Muscle of leg (tissue), 11 donors: ENCODE results near the gene CNKSR3. TPM values are rescaled to one million over a fixed set of nuclear protein-coding genes. Genes with fewer than 3 reads are reported as not detected.

Experiments used
- DNase-seq: peaks from one replicate; pipeline ENCODE4 v3.0.0; 2013
- H3K27ac ChIP-seq: one replicate; pipeline ENCODE4 v1.5.1; 2013; ENCODE audit warnings: mild to moderate bottlenecking, low read length, control low read depth
- H3K27me3 ChIP-seq: one replicate; pipeline ENCODE4 v1.6.1; 2013; ENCODE audit warnings: low read length; ENCODE audit not compliant: control insufficient read depth, insufficient read depth
- H3K36me3 ChIP-seq: one replicate; pipeline ENCODE4 v1.6.1; 2013; ENCODE audit warnings: low read length; ENCODE audit not compliant: control insufficient read depth, insufficient read depth
- H3K4me1 ChIP-seq: one replicate; pipeline ENCODE4 v1.6.1; 2013; ENCODE audit warnings: low read length; ENCODE audit not compliant: control insufficient read depth, insufficient read depth
- H3K4me3 ChIP-seq: one replicate; pipeline ENCODE4 v1.5.1; 2013; ENCODE audit warnings: low read length, control low read depth
- H3K9me3 ChIP-seq: replicated peaks from 2 replicates; pipeline ENCODE4 v1.6.1; 2013; ENCODE audit warnings: low read depth, low read length; ENCODE audit not compliant: control insufficient read depth
- WGBS: methylation state at CpG from one replicate; pipeline ENCODE4 v1.1.5; 2013; ENCODE audit warnings: missing lambda C conversion rate; ENCODE audit not compliant: insufficient coverage; 5-methylcytosine and 5-hydroxymethylcytosine counted together
- polyA plus RNA-seq, 8 donors: library from polyadenylated mRNA; unstranded; fragments of 120-200 nt; gene quantifications; one replicate each; pipeline versions ENCODE4 v1.2.1 to v1.2.3, GENCODE V29; 2013; ENCODE audit warnings: inconsistent platforms in 1 of 8, low replicate concordance in 1 of 8; ENCODE audit not compliant: insufficient read length in 8 of 8, insufficient read depth in 1 of 8
- total RNA-seq: library from RNA; stranded (reverse); fragments of 120-200 nt; gene quantifications from one replicate; pipeline ENCODE4 v1.2.4, GENCODE V29; 2013

CNKSR3 gene
- total and polyA plus RNA-seq, 9 donors, result 11.6 to 22.1 (median 14.7) TPM

DNA sequence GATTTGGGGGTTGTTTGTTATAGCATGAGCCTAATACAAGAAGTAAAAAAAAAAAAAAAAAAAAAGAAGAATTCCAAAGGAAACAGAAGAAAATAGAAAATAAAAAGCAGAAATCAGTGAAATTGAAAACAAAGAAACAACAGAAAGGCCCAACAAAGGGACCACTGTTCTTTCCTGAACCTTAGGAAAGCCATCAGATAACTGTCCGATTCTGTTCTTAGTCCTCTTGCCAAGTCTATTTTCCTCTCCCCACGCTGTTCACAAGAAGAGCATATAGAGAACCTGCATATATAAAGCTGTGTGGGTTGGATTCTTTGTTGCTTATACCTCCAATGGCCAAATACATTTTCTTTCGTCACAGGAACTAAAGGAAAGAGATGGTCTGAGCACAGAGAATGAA is 115.9 kb downstream of the CNKSR3 start:
- H3K4me1 ChIP-seq, result no peaks in the 10 kb centered on the region
- H3K27me3 ChIP-seq, result no peaks in the 10 kb centered on the region
- peaks cover 2% of the 10 kb centered on the region for H3K9me3 ChIP-seq
- H3K27ac ChIP-seq, result no peak overlapping the region
- no peak overlapping the region for H3K4me3 ChIP-seq
- DNase-seq, result no peak
- WGBS, result 60% methylated on average over 1 of the region's 3 CpGs
- H3K36me3 ChIP-seq, result no peaks in the 10 kb centered on the region

DNA sequence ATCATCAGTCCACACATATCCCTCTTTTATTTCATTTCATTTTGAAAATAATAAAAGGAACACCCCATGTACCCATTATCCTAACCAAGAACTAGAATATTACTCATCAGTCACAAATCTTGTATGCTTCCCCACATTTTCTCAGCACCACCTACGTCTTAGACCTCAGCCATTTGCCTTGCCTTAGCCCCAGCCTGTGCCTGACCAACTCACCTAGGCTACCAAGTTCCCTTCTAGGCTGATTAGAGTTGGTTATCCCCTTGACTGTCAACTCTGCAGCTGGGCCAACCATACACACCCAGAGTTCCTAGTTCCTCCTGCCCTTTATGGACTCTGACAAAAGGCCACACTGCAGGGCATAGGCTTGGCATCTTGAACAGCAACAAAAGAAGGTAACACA is 120.5 kb downstream of the CNKSR3 start:
- no peak for DNase-seq
- H3K36me3 ChIP-seq, result no peaks in the 10 kb centered on the region
- 93% methylated on average over 1 of the region's 1 CpG for WGBS
- H3K4me3 ChIP-seq, result no peak overlapping the region
- H3K9me3 ChIP-seq, result peaks cover 5% of the 10 kb centered on the region
- H3K4me1 ChIP-seq, result no peaks in the 10 kb centered on the region
- no peaks in the 10 kb centered on the region for H3K27me3 ChIP-seq
- H3K27ac ChIP-seq, result no peak overlapping the region

DNA sequence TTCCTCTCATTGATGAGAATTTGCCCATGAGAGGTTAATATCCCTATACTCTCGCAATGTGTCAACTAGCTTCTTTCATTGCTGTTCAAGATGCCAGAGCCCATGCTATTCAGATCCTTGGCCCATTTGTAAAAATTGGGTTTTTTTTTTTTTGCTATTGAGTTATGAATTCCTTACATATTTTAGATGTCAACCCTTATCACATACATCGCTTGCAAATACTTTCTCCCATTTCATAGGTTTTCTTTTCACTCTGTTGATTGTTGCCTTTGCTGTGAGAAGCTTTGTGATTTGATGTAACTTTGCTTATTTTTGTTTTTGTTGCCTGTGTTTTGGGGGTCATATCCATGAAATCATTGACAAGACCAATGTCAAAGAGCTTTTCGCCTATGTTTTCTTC is 121.7 kb downstream of the CNKSR3 start:
- WGBS, result no CpG with 5 or more reads among the region's 3 CpGs
- Histone ChIP-seq H3K4me1 (no peaks in the 10 kb centered on the region), H3K4me3 (no peak overlapping the region), H3K9me3 (peaks cover 5% of the 10 kb centered on the region), H3K36me3 (no peaks in the 10 kb centered on the region), H3K27ac (no peak overlapping the region), H3K27me3 (no peaks in the 10 kb centered on the region)
- no peak for DNase-seq

DNA sequence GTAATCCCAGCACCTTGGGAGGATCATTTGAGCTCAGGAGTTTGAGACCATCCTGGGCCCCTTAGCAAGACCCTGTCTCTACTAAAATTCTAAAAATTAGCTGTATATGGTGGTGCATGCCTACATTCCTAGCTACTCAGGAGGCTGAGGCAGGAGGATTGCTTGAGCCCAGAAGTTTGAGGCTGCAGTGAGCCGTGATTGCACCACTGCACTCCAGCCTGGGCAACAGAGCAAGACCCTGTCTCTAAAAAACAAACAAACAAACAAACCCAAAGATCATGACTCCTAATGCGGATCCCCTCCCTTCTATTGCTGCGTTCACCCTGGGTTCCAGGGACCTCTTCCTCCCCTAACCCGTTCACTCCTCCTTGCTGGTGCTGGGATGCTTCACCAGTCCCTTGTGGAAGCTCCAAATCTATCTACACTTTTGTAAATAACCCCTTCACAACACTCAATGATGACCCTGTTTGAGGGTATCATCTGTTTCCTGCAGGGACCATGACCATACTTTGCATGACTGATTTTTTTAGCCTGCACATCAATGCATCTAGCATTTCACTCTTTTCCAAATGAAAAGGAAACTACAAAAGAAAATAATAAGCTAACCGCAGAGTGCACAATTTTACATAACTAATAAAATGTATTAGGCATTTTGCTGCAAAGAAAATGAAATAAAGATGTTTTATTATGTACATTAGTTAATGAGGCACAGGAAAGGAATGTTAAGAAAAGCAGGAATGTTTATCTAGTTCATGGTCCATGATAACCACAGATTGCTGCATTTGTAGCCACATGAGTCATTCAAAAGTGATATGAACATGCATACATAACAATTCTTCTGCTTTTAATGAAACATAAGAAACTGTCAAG is 123.4 kb downstream of the CNKSR3 start:
- no peak for DNase-seq
- no peak overlapping the region for H3K4me3 ChIP-seq
- H3K27me3 ChIP-seq, result no peaks in the 10 kb centered on the region
- 80% methylated on average over 4 of the region's 5 CpGs for WGBS
- H3K9me3 ChIP-seq, result peaks cover 7% of the 10 kb centered on the region
- no peak overlapping the region for H3K27ac ChIP-seq
- no peaks in the 10 kb centered on the region for H3K4me1 ChIP-seq
- H3K36me3 ChIP-seq, result no peaks in the 10 kb centered on the region

DNA sequence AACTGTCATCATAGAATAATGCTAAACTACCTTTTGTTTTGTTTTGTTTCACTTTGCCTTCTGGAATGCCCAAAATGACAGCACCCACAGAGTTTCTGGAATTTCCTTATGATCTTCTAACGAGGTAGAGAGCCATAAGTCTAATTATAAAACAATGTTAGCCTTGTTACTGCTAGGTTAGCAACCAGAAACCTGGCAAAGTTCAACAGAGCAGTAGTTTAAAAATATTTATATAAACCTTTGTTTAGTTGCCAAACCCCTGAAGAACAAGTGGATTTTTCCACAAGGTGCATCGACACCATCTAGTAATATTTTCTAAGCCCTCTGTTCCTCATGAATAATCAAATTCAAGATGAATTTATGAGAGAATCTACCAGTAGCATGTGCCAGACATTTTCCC is 126.3 kb downstream of the CNKSR3 start:
- no peak for DNase-seq
- H3K9me3 ChIP-seq, result peaks cover 5% of the 10 kb centered on the region
- no peak overlapping the region for H3K4me3 ChIP-seq
- H3K36me3 ChIP-seq, result no peaks in the 10 kb centered on the region
- H3K27ac ChIP-seq, result no peak overlapping the region
- no peaks in the 10 kb centered on the region for H3K4me1 ChIP-seq
- WGBS, result no CpG with 5 or more reads among the region's 2 CpGs
- H3K27me3 ChIP-seq, result no peaks in the 10 kb centered on the region

DNA sequence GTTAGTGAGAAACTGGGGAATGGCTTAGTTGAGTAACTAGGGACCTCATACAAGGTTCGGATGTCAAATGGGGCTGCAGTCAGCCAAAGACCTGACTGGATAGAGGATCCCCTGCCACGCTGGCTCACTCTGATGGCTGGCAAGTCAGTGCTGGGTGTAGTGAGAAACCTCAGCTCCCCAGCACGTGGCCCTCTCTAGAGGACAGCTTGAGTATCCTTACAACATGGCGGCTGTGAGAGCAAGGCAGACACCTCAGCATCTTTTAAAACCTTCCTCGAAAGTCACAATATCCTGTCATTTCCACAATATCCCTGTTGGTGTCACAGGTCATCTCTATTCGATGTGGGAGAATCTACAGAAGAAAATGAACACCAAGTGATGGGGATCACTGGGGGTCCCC is 127.2 kb downstream of the CNKSR3 start:
- H3K4me1 ChIP-seq, result no peaks in the 10 kb centered on the region
- peaks cover 2% of the 10 kb centered on the region for H3K9me3 ChIP-seq
- H3K27me3 ChIP-seq, result no peaks in the 10 kb centered on the region
- H3K27ac ChIP-seq, result no peak overlapping the region
- no peak for DNase-seq
- no peak overlapping the region for H3K4me3 ChIP-seq
- no peaks in the 10 kb centered on the region for H3K36me3 ChIP-seq
- WGBS, result 89% methylated on average over 3 of the region's 6 CpGs

DNA sequence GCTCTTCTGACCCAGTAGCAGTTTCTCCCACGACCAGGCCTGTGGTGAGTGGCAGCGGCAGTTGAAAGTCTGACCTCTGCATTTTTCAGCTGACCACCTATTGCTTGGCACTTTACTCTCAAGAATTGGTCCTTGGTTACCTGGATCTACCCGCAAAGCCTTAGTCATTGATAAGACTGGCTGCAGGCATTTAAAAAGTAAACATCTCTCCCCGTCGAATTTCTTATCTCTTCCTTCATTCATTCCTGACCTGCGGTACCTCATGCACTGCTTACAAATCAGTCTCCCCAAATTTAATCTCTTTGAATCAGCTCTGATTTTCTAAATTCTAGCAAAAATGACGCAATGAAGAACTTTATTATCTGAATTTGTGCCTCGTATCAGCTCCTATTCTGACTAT is 127.7 kb downstream of the CNKSR3 start:
- Histone ChIP-seq H3K9me3 (peaks cover 2% of the 10 kb centered on the region), H3K4me1 (no peaks in the 10 kb centered on the region), H3K27ac (no peak overlapping the region), H3K4me3 (no peak overlapping the region), H3K27me3 (no peaks in the 10 kb centered on the region), H3K36me3 (no peaks in the 10 kb centered on the region)
- 89% methylated on average over 6 of the region's 8 CpGs for WGBS
- DNase-seq, result no peak

DNA sequence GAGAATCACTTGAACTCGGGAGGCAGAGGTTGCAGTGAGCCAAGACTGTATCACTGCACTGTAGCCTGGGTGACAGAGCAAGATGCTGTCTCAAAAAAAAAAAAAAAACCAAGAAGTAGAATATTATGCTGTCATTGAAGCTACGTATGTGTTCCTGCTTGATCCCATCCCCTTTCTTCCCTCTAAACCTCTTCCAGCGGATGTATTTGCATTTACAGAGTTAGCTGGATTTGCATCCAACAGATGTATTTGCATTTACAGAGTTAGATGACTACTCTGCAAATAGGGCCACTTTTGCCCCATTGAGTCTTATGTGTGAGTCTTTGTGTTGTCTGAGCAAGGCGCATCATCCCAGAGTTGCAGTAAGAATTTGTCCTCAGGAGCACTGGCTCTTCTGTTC is 128.9 kb downstream of the CNKSR3 start:
- Histone ChIP-seq H3K36me3 (no peaks in the 10 kb centered on the region), H3K9me3 (peaks cover 2% of the 10 kb centered on the region), H3K4me3 (no peak overlapping the region), H3K4me1 (no peaks in the 10 kb centered on the region), H3K27me3 (no peaks in the 10 kb centered on the region), H3K27ac (no peak overlapping the region)
- no peak for DNase-seq
- 100% methylated on average over 1 of the region's 4 CpGs for WGBS

DNA sequence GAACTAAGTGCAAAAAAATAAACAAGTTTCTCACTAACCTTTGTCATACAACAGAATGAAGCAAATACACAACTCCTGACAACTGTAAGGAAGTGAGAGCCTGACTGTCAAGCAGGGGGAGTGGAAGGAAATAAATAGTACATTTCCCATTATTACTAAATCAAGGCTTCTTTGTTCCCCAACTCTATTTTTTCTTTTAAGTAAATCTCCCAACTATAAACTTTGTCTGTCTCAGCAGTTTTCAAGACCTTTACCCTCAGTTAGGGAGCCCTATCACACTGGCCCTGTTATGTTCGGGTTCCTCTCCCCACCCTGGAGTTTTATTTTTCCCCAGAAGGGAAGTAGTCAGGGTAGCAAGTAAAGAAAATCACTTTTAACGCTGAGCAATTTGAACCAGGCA is 129.7 kb downstream of the CNKSR3 start:
- Histone ChIP-seq H3K27me3 (no peaks in the 10 kb centered on the region), H3K9me3 (peaks cover 2% of the 10 kb centered on the region), H3K36me3 (no peaks in the 10 kb centered on the region), H3K27ac (no peak overlapping the region), H3K4me1 (no peaks in the 10 kb centered on the region), H3K4me3 (no peak overlapping the region)
- DNase-seq, result peak; percentile 43
- no CpG with 5 or more reads among the region's 2 CpGs for WGBS

DNA sequence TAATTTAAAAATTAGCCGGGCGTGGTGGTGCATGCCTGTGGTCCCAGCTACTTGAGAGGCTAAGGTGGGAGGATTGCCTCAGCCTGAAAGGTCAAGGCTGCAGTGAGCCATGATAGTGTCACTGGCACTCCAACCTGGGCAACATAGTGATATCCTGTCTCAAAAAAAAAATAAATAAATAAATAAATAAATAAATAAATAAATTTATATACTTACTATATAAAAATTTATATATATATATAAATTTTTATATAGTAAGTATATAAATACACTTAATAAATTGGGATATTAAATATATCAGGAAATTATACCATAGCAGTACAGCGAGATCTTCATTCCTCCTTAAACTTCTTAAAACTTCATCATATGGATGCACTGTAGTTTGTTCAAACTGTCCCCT is 130.9 kb downstream of the CNKSR3 start:
- Histone ChIP-seq H3K36me3 (no peaks in the 10 kb centered on the region), H3K27ac (no peak overlapping the region), H3K9me3 (peaks cover 2% of the 10 kb centered on the region), H3K4me3 (no peak overlapping the region), H3K4me1 (no peaks in the 10 kb centered on the region), H3K27me3 (no peaks in the 10 kb centered on the region)
- no CpG with 5 or more reads among the region's 3 CpGs for WGBS
- no peak for DNase-seq

DNA sequence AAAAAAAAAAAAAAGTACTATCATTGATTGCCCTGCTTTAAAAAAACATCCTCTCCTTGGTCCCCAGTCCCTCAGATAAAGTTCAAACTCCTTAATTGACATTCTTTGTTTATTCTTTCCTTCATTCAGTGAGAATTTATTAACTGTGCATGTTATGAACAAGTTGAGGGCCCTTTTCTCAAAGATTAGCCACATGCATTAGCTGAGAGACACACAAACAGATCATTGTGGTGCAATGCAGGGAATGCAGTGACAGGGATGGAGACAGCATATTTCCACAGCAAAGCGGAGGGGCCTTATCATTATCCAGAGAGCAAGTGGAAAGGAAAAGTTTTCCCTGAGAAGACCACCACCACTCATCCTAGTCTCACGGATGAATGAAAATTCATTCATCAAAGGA is 132.0 kb downstream of the CNKSR3 start:
- no peak for DNase-seq
- no CpG with 5 or more reads among the region's 2 CpGs for WGBS
- H3K36me3 ChIP-seq, result no peaks in the 10 kb centered on the region
- no peaks in the 10 kb centered on the region for H3K27me3 ChIP-seq
- H3K27ac ChIP-seq, result no peak overlapping the region
- H3K9me3 ChIP-seq, result peaks cover 2% of the 10 kb centered on the region
- H3K4me3 ChIP-seq, result no peak overlapping the region
- no peaks in the 10 kb centered on the region for H3K4me1 ChIP-seq
